ENCODE data around the gene HK1. TPM values are rescaled to one million over a fixed set of nuclear protein-coding genes. Genes with fewer than 3 reads are reported as not detected.

The HK1 gene
- total RNA-seq, 1 donor from 2014 or later, result 88.8 TPM

DNA sequence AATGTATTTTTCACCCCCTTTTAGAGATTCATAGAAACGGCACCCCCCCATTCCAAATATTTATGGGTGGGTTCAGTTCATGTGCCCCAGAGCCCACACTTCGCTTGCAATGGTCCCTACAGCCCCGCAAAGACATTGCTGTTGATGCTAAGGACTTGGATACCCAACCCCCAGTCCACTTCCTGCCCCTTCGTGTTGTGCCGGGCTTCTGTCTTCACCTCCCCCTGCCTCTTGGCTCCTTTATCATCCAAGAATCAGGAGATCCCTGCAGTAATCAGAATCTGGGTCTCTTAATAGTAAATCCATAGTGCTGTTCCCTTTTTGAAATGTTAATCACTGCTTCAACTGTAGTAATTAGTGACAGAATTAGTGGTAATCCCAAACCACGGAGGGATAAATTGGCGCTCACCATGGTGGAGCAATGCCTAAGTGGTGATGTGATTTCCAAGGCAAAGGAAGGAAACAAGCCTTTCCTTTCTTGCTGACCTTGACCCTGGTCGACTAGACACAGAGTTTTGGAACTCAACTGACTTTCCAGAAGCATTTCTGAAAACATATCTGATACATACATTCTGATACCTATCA, 67.7 kb downstream of the HK1 start:
- DNase-seq (ENCODE audit: low read depth, low spot score), result no peak
- H3K4me3 Mint-ChIP-seq, result no peak overlapping the region
- peak overlapping the region; percentile 27 for H3K27ac Mint-ChIP-seq (ENCODE audit: unreplicated experiment)

DNA sequence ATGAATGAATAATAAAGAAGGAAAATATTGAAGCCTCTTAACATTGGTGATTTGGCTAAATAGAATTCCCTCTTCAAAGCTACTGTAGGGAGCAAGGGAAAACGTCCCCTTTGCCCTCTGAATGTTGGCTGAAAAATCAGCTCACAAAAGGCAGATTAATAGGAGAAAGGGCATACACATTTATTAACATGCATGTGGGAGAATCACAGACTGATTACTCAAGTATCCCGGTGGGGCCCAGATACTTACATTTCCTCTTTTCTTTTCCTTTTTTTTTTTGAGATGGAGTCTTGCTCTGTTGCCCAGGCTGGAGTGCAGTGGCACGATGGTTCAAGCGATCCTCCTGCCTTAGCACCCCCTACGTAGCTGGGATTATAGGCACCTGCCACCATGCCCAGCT, 68.5 kb downstream of the HK1 start:
- no peak overlapping the region for H3K4me3 Mint-ChIP-seq
- TF ChIP-seq, protein P1, sequence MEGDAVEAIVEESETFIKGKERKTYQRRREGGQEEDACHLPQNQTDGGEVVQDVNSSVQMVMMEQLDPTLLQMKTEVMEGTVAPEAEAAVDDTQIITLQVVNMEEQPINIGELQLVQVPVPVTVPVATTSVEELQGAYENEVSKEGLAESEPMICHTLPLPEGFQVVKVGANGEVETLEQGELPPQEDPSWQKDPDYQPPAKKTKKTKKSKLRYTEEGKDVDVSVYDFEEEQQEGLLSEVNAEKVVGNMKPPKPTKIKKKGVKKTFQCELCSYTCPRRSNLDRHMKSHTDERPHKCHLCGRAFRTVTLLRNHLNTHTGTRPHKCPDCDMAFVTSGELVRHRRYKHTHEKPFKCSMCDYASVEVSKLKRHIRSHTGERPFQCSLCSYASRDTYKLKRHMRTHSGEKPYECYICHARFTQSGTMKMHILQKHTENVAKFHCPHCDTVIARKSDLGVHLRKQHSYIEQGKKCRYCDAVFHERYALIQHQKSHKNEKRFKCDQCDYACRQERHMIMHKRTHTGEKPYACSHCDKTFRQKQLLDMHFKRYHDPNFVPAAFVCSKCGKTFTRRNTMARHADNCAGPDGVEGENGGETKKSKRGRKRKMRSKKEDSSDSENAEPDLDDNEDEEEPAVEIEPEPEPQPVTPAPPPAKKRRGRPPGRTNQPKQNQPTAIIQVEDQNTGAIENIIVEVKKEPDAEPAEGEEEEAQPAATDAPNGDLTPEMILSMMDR (conservative IDR thresholded peaks at IDR 0.05), result no peak
- no peaks in the 10 kb centered on the region for H3K9me3 Mint-ChIP-seq
- peaks cover 43% of the 10 kb centered on the region for H3K4me1 Mint-ChIP-seq
- H3K27me3 Mint-ChIP-seq (ENCODE audit: low read depth), result no peaks in the 10 kb centered on the region
- no peak for DNase-seq (ENCODE audit: low read depth, low spot score)
- H3K27ac Mint-ChIP-seq (ENCODE audit: unreplicated experiment), result no peak overlapping the region
- peaks cover 12% of the 10 kb centered on the region for H3K36me3 Mint-ChIP-seq (ENCODE audit: low read depth)

More for the DNA sequence above, 67.7 kb downstream of the HK1 start:
- TF ChIP-seq, protein P1 (conservative IDR thresholded peaks at IDR 0.05), result no peak
- H3K4me1 Mint-ChIP-seq, result peaks cover 43% of the 10 kb centered on the region
- no peaks in the 10 kb centered on the region for H3K9me3 Mint-ChIP-seq
- peaks cover 12% of the 10 kb centered on the region for H3K36me3 Mint-ChIP-seq (ENCODE audit: low read depth)
- no peaks in the 10 kb centered on the region for H3K27me3 Mint-ChIP-seq (ENCODE audit: low read depth)

DNA sequence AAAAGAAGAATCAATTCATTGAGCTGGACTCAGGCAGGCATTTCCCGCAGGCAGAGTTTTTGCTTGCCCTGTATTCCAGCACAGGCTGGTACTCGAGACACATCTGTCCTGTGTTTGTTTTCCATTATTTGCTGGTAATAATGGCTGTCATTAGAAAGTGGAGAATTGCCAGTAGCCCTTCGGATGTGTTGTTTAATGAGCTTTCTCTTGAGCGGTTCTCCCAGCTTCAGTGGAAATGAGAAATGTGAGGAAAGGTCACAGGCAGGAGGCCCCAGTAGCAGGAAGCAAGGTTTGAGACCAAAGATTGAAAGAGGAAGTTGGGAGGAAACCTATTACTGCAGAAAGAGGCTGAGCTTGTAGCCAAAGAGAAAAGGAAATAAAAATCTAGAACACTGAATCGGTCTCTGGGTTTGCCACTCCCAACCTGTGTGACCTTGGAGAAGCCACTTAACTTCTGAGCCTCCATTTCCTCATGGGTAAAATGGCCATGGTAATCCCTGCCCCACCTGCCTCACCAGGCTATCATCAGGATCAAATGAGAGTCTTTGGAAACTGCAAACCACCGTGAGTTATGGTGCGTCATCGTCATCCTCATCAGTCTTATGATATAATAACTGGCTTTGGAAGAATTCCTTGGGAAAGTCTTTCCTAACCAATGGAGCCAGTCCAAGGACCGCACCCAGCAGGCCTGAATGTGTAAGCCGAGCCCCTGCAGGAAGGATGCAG, 70.7 kb downstream of the HK1 start:
- TF ChIP-seq, protein P1 (conservative IDR thresholded peaks at IDR 0.05), result no peak
- Mint-ChIP-seq H3K27ac (ENCODE audit: unreplicated experiment) (peak overlapping the region; percentile 28), H3K4me1 (peaks cover 48% of the 10 kb centered on the region), H3K27me3 (ENCODE audit: low read depth) (no peaks in the 10 kb centered on the region), H3K4me3 (peak overlapping the region; percentile 19), H3K36me3 (ENCODE audit: low read depth) (peaks cover 10% of the 10 kb centered on the region), H3K9me3 (no peaks in the 10 kb centered on the region)
- no peak for DNase-seq (ENCODE audit: low read depth, low spot score)

DNA sequence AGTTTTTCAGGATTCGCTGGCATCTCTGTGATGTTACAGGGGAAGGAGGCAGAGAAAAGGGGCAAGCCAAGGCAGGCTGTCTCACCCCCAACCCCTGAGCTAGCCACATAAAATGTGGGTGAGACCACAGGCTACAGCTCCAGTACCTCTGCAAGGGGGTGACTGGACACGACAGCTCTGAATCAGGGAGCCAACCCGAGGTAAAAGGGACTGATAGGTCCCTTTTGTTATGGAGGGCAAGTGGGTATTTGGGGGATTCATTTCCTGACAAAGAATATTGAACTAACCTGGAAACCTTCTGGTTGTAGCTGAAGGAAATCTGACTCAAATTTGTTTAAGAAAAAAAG, 71.2 kb downstream of the HK1 start:
- peaks cover 7% of the 10 kb centered on the region for H3K36me3 Mint-ChIP-seq (ENCODE audit: low read depth)
- no peaks in the 10 kb centered on the region for H3K27me3 Mint-ChIP-seq (ENCODE audit: low read depth)
- H3K27ac Mint-ChIP-seq (ENCODE audit: unreplicated experiment), result peak overlapping the region; percentile 28
- H3K4me1 Mint-ChIP-seq, result peaks cover 43% of the 10 kb centered on the region
- no peak overlapping the region for H3K4me3 Mint-ChIP-seq
- no peaks in the 10 kb centered on the region for H3K9me3 Mint-ChIP-seq
- TF ChIP-seq, protein P1 (conservative IDR thresholded peaks at IDR 0.05), result no peak
- no peak for DNase-seq (ENCODE audit: low read depth, low spot score)

DNA sequence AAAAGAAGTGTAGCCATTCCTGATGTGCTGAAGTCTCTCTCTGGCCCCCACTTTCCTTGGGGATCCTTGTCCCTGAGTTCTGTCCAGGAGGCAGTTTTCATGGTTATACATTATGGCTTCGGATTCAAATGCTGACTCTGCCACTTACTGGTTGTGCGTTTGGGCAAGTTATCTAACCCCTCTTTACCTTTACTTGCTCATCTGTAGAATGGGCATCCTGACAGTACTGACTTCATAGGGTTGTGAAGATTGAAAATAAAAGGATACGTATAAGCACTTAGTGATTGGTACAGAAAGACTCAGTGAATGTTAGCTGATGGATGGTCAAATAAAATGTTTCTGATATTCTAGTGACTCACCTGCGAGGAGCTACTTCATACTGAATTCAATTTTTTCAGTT, 73.3 kb downstream of the HK1 start:
- DNase-seq (ENCODE audit: low read depth, low spot score), result no peak
- no peak overlapping the region for H3K4me3 Mint-ChIP-seq
- no peaks in the 10 kb centered on the region for H3K9me3 Mint-ChIP-seq
- no peak overlapping the region for H3K27ac Mint-ChIP-seq (ENCODE audit: unreplicated experiment)
- TF ChIP-seq, protein P1 (conservative IDR thresholded peaks at IDR 0.05), result no peak
- H3K27me3 Mint-ChIP-seq (ENCODE audit: low read depth), result no peaks in the 10 kb centered on the region
- peaks cover 35% of the 10 kb centered on the region for H3K4me1 Mint-ChIP-seq
- peaks cover 5% of the 10 kb centered on the region for H3K36me3 Mint-ChIP-seq (ENCODE audit: low read depth)

Measured in neural crest cell (in vitro differentiated cells).